Activated gamma-delta T cell treated with anti-CD3 and anti-CD28 coated beads, Interleukin-2, amount 50 U/mL, for 16 hours (primary cell): ENCODE results near the gene TRAIP.
"Not testable (repeated sequence)": the region's sequence is repeated elsewhere in the genome, so short reads cannot be mapped to it uniquely, and the experiment has no call there.

ENCODE experiments used
- DNase-seq: peaks from one replicate; pipeline ENCODE4 v3.0.0-alpha.2; 2020; ENCODE audit warnings: low read depth

Gene TRAIP

GRCh38 chr3:49823131-49823530 is 33.2 kb downstream of the TRAIP start:
- not testable (repeated sequence) for DNase-seq

GRCh38 chr3:49813497-49814174 is 42.7 kb downstream of the TRAIP start, which contains the start of gene UBA7:
Gene UBA7, minus strand, starts transcription at chr3:49813953. Its CDS starts 166 bp downstream, at chr3:49813787.
- DNase-seq: no peak

- DNase-seq: no peak
Observed at GRCh38 chr3:49812916-49813496, 43.4 kb downstream of the TRAIP start.

GRCh38 chr3:49807431-49808114 is 48.8 kb downstream of the TRAIP start:
- DNase-seq: no peak

GRCh38 chr3:49806850-49807249 is 49.5 kb downstream of the TRAIP start:
- no peak for DNase-seq

GRCh38 chr3:49805897-49806701 is 50.3 kb downstream of the TRAIP start:
- DNase-seq: no peak

- DNase-seq: no peak
Observed at GRCh38 chr3:49805367-49805782, 51.0 kb downstream of the TRAIP start.

GRCh38 chr3:49804141-49805041 is 52.0 kb downstream of the TRAIP start:
- no peak for DNase-seq

GRCh38 chr3:49803465-49804140 is 52.8 kb downstream of the TRAIP start:
- DNase-seq: no peak

GRCh38 chr3:49802719-49803464 is 53.5 kb downstream of the TRAIP start, which contains the start of gene INKA1:
Gene INKA1, plus strand, starts transcription at chr3:49803261. Its CDS starts 132 bp downstream, at chr3:49803393.
- DNase-seq: peak; percentile 83

- no peak for DNase-seq
Observed at GRCh38 chr3:49801160-49801559, 55.2 kb downstream of the TRAIP start.

- DNase-seq: no peak
Observed at GRCh38 chr3:49799761-49800160, 56.6 kb downstream of the TRAIP start, which contains the start of gene CDHR4. Gene CDHR4, minus strand, starts transcription at chr3:49799873. Its CDS starts 61 bp downstream, at chr3:49799812.

- DNase-seq: no peak
Observed at GRCh38 chr3:49799105-49799504, 57.3 kb downstream of the TRAIP start.

GRCh38 chr3:49794926-49795905 is 61.1 kb downstream of the TRAIP start:
- no peak for DNase-seq

- DNase-seq: no peak
Observed at GRCh38 chr3:49794431-49794830, 61.9 kb downstream of the TRAIP start.

- no peak for DNase-seq
Observed at GRCh38 chr3:49793486-49794085, 62.8 kb downstream of the TRAIP start.

GRCh38 chr3:49792371-49793150 is 63.8 kb downstream of the TRAIP start:
- no peak for DNase-seq
